HepG2 (cell line): ENCODE measurements around the gene MRPS5. TPM values are rescaled to one million over a fixed set of nuclear protein-coding genes. Genes with fewer than 3 reads are reported as not detected.

ENCODE experiments used
- ATAC-seq: fragments of 200-7000 bp; cut with Tn5 transposase; 3 replicates; pipeline ENCODE4 v1.9.1; 2020; ENCODE audit warnings: mild to moderate bottlenecking, moderate library complexity
- BruUV-seq: library from RNA; stranded (reverse); fragments of 400-500 nt; replicated peaks from 2 replicates; lab custom pipeline; 2021; lab: Mats Ljungman, UMichigan
- CTCF ChIA-PET: fragments of 300-600 bp; formaldehyde crosslinking; extraction: SDS; loops from one replicate; lab custom pipeline; 2021; ENCODE audit warnings: low total read pairs, inconsistent platforms, low intra/inter-chr PET ratio; lab: Yijun Ruan, JAX
- POLR2A ChIA-PET: fragments of 350-600 bp; sonication (Branson Sonifier 250); formaldehyde crosslinking; loops from one replicate; lab custom pipeline; 2020; ENCODE audit warnings: antibody characterized with exemption, inconsistent platforms; lab: Yijun Ruan, JAX
- DNase-seq: peaks from one replicate; pipeline ENCODE4 v3.0.0-alpha.2; 2015; ENCODE audit warnings: low spot score
- FAIRE-seq: peaks from 3 replicates; lab custom pipeline; 2011; peaks lifted over from hg19 to GRCh38; lab: Jason Lieb, UNC
- H2AFZ ChIP-seq: one replicate; pipeline ENCODE4 v1.6.1; 2011; ENCODE audit warnings: low read length, inconsistent platforms
- H3K27ac ChIP-seq: fragments of 300-600 bp; 3 replicates; pipeline ENCODE4 v1.8.0; 2011; ENCODE audit warnings: mixed run types, mild to moderate bottlenecking, mixed read lengths, low read length, inconsistent platforms; ENCODE audit not compliant: insufficient read depth; ENCODE audit errors: extremely low read length
- H3K27me3 ChIP-seq, 2 experiments: fragments of 200-600 bp in 1 of 2; 2 replicates in 1 of 2; 3 replicates in 1 of 2; pipeline versions ENCODE4 v1.6.0 to v1.8.0; 2011; ENCODE audit warnings: low read length in 2 of 2, mild to moderate bottlenecking in 2 of 2, moderate library complexity in 2 of 2, inconsistent platforms in 1 of 2; ENCODE audit not compliant: insufficient read depth in 2 of 2, control insufficient read depth in 1 of 2
- H3K36me3 ChIP-seq, 2 experiments: fragments of 200-600 bp in 1 of 2; replicated peaks in 1 of 2; 2 replicates in 1 of 2; 3 replicates in 1 of 2; pipeline versions ENCODE4 v1.5.1 to v1.8.0; 2011; ENCODE audit warnings: low read length in 2 of 2, inconsistent platforms in 1 of 2; ENCODE audit not compliant: insufficient read depth in 2 of 2, control insufficient read depth in 1 of 2
- H3K4me1 ChIP-seq: 2 replicates; pipeline ENCODE4 v1.5.1; 2012; ENCODE audit warnings: low read length, inconsistent platforms; ENCODE audit not compliant: insufficient read depth
- H3K4me2 ChIP-seq: 2 replicates; pipeline ENCODE4 v1.6.0; 2011; ENCODE audit warnings: low read depth, low read length, inconsistent platforms
- H3K4me3 ChIP-seq, 3 experiments: fragments of 200-600 bp in 1 of 3; sonication (generic), shearing (Covaris generic) in 1 of 3; replicated peaks in 1 of 3; 2 replicates each; pipeline ENCODE4 v1.5.1; 2011 to 2016; ENCODE audit warnings: low read length in 3 of 3, inconsistent platforms in 2 of 3, low read depth in 2 of 3, mild to moderate bottlenecking in 2 of 3, control low read depth in 1 of 3, mixed read lengths in 1 of 3; ENCODE audit not compliant: insufficient read depth in 1 of 3
- H3K79me2 ChIP-seq: one replicate; pipeline ENCODE4 v1.6.1; 2011; ENCODE audit warnings: low read length, inconsistent platforms; ENCODE audit not compliant: insufficient read depth
- H3K9ac ChIP-seq: 2 replicates; pipeline ENCODE4 v1.6.0; 2011; ENCODE audit warnings: mild to moderate bottlenecking, low read depth, low read length, inconsistent platforms; ENCODE audit not compliant: insufficient read depth
- H3K9me3 ChIP-seq: 2 replicates; pipeline ENCODE4 v1.5.1; 2012; ENCODE audit warnings: mild to moderate bottlenecking, low read length
- H4K20me1 ChIP-seq: 2 replicates; pipeline ENCODE4 v1.6.0; 2011; ENCODE audit warnings: inconsistent platforms, mild to moderate bottlenecking, low read length, moderate library complexity; ENCODE audit not compliant: insufficient read depth
- ATF4 ChIP-seq, 2 experiments: fragments of 450-650 bp in 1 of 2; sonication (generic) in 1 of 2; formaldehyde crosslinking; IDR thresholded peaks; 2 replicates each; pipeline versions ENCODE4 v1.5.0 to v1.8.0; 2020 to 2022; ENCODE audit warnings: mild to moderate bottlenecking in 1 of 2, missing genetic modification reagents in 1 of 2
- FOXA3 ChIP-seq: IDR thresholded peaks from 2 replicates; pipeline ENCODE4 v1.6.1; 2016; ENCODE audit warnings: missing genetic modification reagents, missing compliant biosample characterization
- GLMP ChIP-seq: sonication (generic); formaldehyde crosslinking; IDR thresholded peaks from 2 replicates; pipeline ENCODE4 v1.9.0; 2021; ENCODE audit warnings: missing genetic modification reagents, mild to moderate bottlenecking, borderline replicate concordance
- HINFP ChIP-seq: sonication (generic); formaldehyde crosslinking; IDR thresholded peaks from 2 replicates; pipeline ENCODE4 v1.4.0; 2020; ENCODE audit warnings: low read depth, mild to moderate bottlenecking, missing genetic modification reagents
- KDM6A ChIP-seq: IDR thresholded peaks from 2 replicates; pipeline ENCODE4 v1.6.1; 2016; ENCODE audit warnings: low read depth
- MYNN ChIP-seq: sonication (generic); formaldehyde crosslinking; IDR thresholded peaks from 2 replicates; pipeline ENCODE4 v1.4.0; 2020; ENCODE audit warnings: mild to moderate bottlenecking, low read depth, missing genetic modification reagents
- NRL ChIP-seq: sonication (generic); formaldehyde crosslinking; IDR thresholded peaks from 2 replicates; pipeline ENCODE4 v1.5.0; 2020; ENCODE audit warnings: missing genetic modification reagents, mild to moderate bottlenecking, moderate library complexity, borderline replicate concordance
- RNF219 ChIP-seq: sonication (generic); formaldehyde crosslinking; IDR thresholded peaks from 2 replicates; pipeline ENCODE4 v1.5.0; 2020; ENCODE audit warnings: mild to moderate bottlenecking, missing genetic modification reagents
- SKI ChIP-seq: fragments of 450-650 bp; IDR thresholded peaks from one replicate; pipeline ENCODE4 v1.6.1; 2018; ENCODE audit warnings: mild to moderate bottlenecking; ENCODE audit not compliant: partially characterized antibody
- SUZ12 ChIP-seq: fragments of 150-350 bp; IDR thresholded peaks from 2 replicates; pipeline ENCODE4 v1.6.1; 2014; ENCODE audit warnings: low read depth, low read length
- ZFP82 ChIP-seq: sonication (generic); formaldehyde crosslinking; IDR thresholded peaks from 2 replicates; pipeline ENCODE4 v1.5.1; 2020; ENCODE audit warnings: mild to moderate bottlenecking, missing genetic modification reagents, borderline replicate concordance
- ZNF142 ChIP-seq: sonication (generic); formaldehyde crosslinking; IDR thresholded peaks from 2 replicates; pipeline ENCODE4 v1.4.0; 2020; ENCODE audit warnings: missing genetic modification reagents
- WGBS: methylation state at CpG from one replicate; pipeline ENCODE4 v1.1.6; 2017; ENCODE audit warnings: low lambda C conversion rate; 5-methylcytosine and 5-hydroxymethylcytosine counted together
- in situ Hi-C: cut with HindIII; loops from 2 replicates; pipeline ENCODE4 v1.10.0; 2017; ENCODE audit warnings: low pct_unique_long_range_greater_than_20kb; ENCODE audit not compliant: extremely low pct_ligation_motif_present
- intact Hi-C: fragments of 100-400 bp; cut with micrococcal nuclease; formaldehyde crosslinking; loops from one replicate; pipeline ENCODE4 v1.10.0; 2022; ENCODE audit not compliant: unreplicated experiment
- polyA plus RNA-seq, 8 experiments: library from polyadenylated mRNA; depleted of rRNA in 3 of 8; stranded (reverse) in 7 of 8; unstranded in 1 of 8; fragments of >200 nt; fragmentation: Illumina TruSeq in 4 of 8; extraction: Trizol in 4 of 8; gene quantifications; 2 replicates each; pipeline versions ENCODE4 v1.2.1 to v1.2.3, GENCODE V29; 2011 to 2016; ENCODE audit warnings: low read depth in 4 of 8, missing spikeins in 1 of 8, mixed read lengths in 1 of 8; ENCODE audit not compliant: insufficient read depth in 1 of 8
- total RNA-seq, 5 experiments: library from RNA; depleted of rRNA; stranded (reverse); fragments of >200 nt; fragmentation: Illumina TruSeq; extraction: Trizol; gene quantifications; 2 replicates each; pipeline ENCODE4 v1.2.3, GENCODE V29; 2016; ENCODE audit warnings: low read depth in 1 of 5

MRPS5 gene
- total and polyA plus RNA-seq, 2 of the 13 experiments (the other 11 are each of a cell fraction or from before 2014, with no cell fraction given): 98.8 to 134 TPM

- CTCF ChIA-PET: no interaction called here
- Histone ChIP-seq H4K20me1 (no peaks in the 10 kb centered on the region), H3K27me3 (peaks cover 10 to 57% of the 10 kb centered on the region in 2 experiments), H3K9ac (no peak overlapping the region), H3K4me3 (peak overlapping the region in 1 of 3 experiments; percentile 61; a peak in 2 of 6 replicates), H2AFZ (no peak overlapping the region), H3K79me2 (no peaks in the 10 kb centered on the region), H3K4me1 (peaks cover 62% of the 10 kb centered on the region), H3K36me3 (no peaks in the 10 kb centered on the region), H3K27ac (no peak overlapping the region), H3K9me3 (no peaks in the 10 kb centered on the region), H3K4me2 (peak overlapping the region; percentile 85)
- intact Hi-C loops: no loop called here
- peak; percentile 10 for ATAC-seq
- no peak for FAIRE-seq
- WGBS: 3% methylated on average over 2 of the region's 8 CpGs
- POLR2A ChIA-PET: no interaction called here
- in situ Hi-C loops: no loop called here
- DNase-seq: no peak
- no TSS peak for BruUV-seq
- TF ChIP-seq ZNF142 (0 out of 2 replicates have a peak, but pooled peaks have one; percentile 9), MYNN (CRISPR knock-in tag) (no peak), SKI (no peak), RNF219 (no peak), GLMP (no peak), FOXA3 (CRISPR knock-in tag) (no peak), ATF4 (CRISPR knock-in tag; IDR thresholded peaks at IDR 0.05) (no peak), HINFP (no peak), SUZ12 (no peak), NRL (CRISPR knock-in tag) (0 out of 2 replicates have a peak, but pooled peaks have one; percentile 68), KDM6A (CRISPR knock-in tag) (no peak), ZFP82 (no peak)
These were observed 65.6 kb downstream of the MRPS5 start for GRCh38 chr2:95056044-95056443.
